Liver (tissue), 9 donors: ENCODE measurements around the gene ARHGAP12. TPM values are rescaled to one million over a fixed set of nuclear protein-coding genes. Genes with fewer than 3 reads are reported as not detected.

Experiments
- DNase-seq: peaks from one replicate; pipeline ENCODE4 v3.0.0-alpha.2; 2017; ENCODE audit warnings: low spot score
- H3K27ac ChIP-seq, 2 donors: one replicate each; pipeline ENCODE4 v1.7.0; 2013; ENCODE audit warnings: inconsistent platforms in 2 of 2, low read length in 2 of 2, control low read depth in 1 of 2, low read depth in 1 of 2, mild to moderate bottlenecking in 1 of 2
- H3K27me3 ChIP-seq, 4 donors: one replicate each; pipeline versions ENCODE4 v1.6.1 to v1.7.0; 2013; ENCODE audit warnings: low read length in 3 of 4, inconsistent platforms in 1 of 4, mild to moderate bottlenecking in 1 of 4, moderate library complexity in 1 of 4; ENCODE audit not compliant: control insufficient read depth in 4 of 4, insufficient read depth in 4 of 4
- H3K36me3 ChIP-seq, 4 donors: one replicate each; pipeline versions ENCODE4 v1.6.1 to v1.7.0; 2013; ENCODE audit warnings: low read length in 3 of 4, mild to moderate bottlenecking in 3 of 4, low read depth in 1 of 4, moderate library complexity in 1 of 4; ENCODE audit not compliant: control insufficient read depth in 4 of 4, insufficient read depth in 3 of 4
- H3K4me1 ChIP-seq, 4 donors: one replicate each; pipeline versions ENCODE4 v1.6.1 to v1.7.0; 2013; ENCODE audit warnings: low read length in 3 of 4, mild to moderate bottlenecking in 3 of 4, moderate library complexity in 1 of 4; ENCODE audit not compliant: control insufficient read depth in 4 of 4, insufficient read depth in 4 of 4
- H3K4me3 ChIP-seq, 3 donors: one replicate each; pipeline versions ENCODE4 v1.6.1 to v1.7.0; 2013; ENCODE audit warnings: low read length in 3 of 3, control low read depth in 1 of 3, low read depth in 1 of 3, mild to moderate bottlenecking in 1 of 3
- H3K9ac ChIP-seq, 2 donors: one replicate each; pipeline ENCODE4 v1.7.0; 2013; ENCODE audit warnings: low read length in 2 of 2, mild to moderate bottlenecking in 2 of 2, moderate library complexity in 2 of 2, control low read depth in 1 of 2, low read depth in 1 of 2
- H3K9me3 ChIP-seq, 4 donors: one replicate each; pipeline versions ENCODE4 v1.6.1 to v1.7.0; 2013; ENCODE audit warnings: low read length in 3 of 4; ENCODE audit not compliant: control insufficient read depth in 4 of 4
- CTCF ChIP-seq: fragments of 150-350 bp; IDR thresholded peaks from 2 replicates; pipeline ENCODE4 v1.5.1; 2017; ENCODE audit warnings: improper control_type of control experiment, low read depth, low read length; ENCODE audit not compliant: missing input control
- EGR1 ChIP-seq, 2 donors: IDR thresholded peaks; 2 replicates each; pipeline ENCODE4 v1.6.1; 2016 to 2018; ENCODE audit warnings: antibody characterized with exemption in 2 of 2, low read depth in 2 of 2
- FOXA2 ChIP-seq: IDR thresholded peaks from 2 replicates; pipeline ENCODE4 v1.6.1; 2016; ENCODE audit warnings: antibody characterized with exemption
- GABPA ChIP-seq, 2 donors: IDR thresholded peaks in 1 of 2; conservative IDR thresholded peaks in 1 of 2; 2 replicates each; pipeline ENCODE4 v1.6.1; 2016; ENCODE audit warnings: antibody characterized with exemption in 2 of 2, mild to moderate bottlenecking in 1 of 2, moderate library complexity in 1 of 2
- HNF4G ChIP-seq: IDR thresholded peaks from 2 replicates; pipeline ENCODE4 v1.6.1; 2016; ENCODE audit warnings: antibody characterized with exemption
- JUND ChIP-seq, 2 donors: IDR thresholded peaks; 2 replicates each; pipeline ENCODE4 v1.6.1; 2016; ENCODE audit warnings: antibody characterized with exemption in 2 of 2
- MAX ChIP-seq: IDR thresholded peaks from 2 replicates; pipeline ENCODE4 v1.6.1; 2016; ENCODE audit warnings: antibody characterized with exemption
- NR2F2 ChIP-seq: IDR thresholded peaks from 2 replicates; pipeline ENCODE4 v1.6.1; 2016; ENCODE audit warnings: antibody characterized with exemption
- RAD21 ChIP-seq, 2 donors: IDR thresholded peaks; 2 replicates each; pipeline ENCODE4 v1.6.1; 2016; ENCODE audit warnings: antibody characterized with exemption in 2 of 2, mild to moderate bottlenecking in 2 of 2
- REST ChIP-seq: IDR thresholded peaks from 2 replicates; pipeline ENCODE4 v1.6.1; 2016; ENCODE audit warnings: antibody characterized with exemption, mild to moderate bottlenecking
- SP1 ChIP-seq: IDR thresholded peaks from 2 replicates; pipeline ENCODE4 v1.6.1; 2018; ENCODE audit warnings: antibody characterized with exemption, mild to moderate bottlenecking
- TAF1 ChIP-seq: conservative IDR thresholded peaks from 2 replicates; pipeline ENCODE4 v1.6.1; 2016; ENCODE audit warnings: antibody characterized with exemption, mild to moderate bottlenecking
- YY1 ChIP-seq: IDR thresholded peaks from 2 replicates; pipeline ENCODE4 v1.6.1; 2016; ENCODE audit warnings: antibody characterized with exemption, mild to moderate bottlenecking
- ZBTB33 ChIP-seq: IDR thresholded peaks from 2 replicates; pipeline ENCODE4 v1.6.1; 2016; ENCODE audit warnings: antibody characterized with exemption
- WGBS: extraction: QIAGEN DNeasy Blood & Tissue Kit; methylation state at CpG from one replicate; pipeline ENCODE4 v1.1.7; 2013; 5-methylcytosine and 5-hydroxymethylcytosine counted together
- polyA plus RNA-seq, 2 donors: library from polyadenylated mRNA; stranded (reverse) in 1 of 2; unstranded in 1 of 2; fragments of 200-250 nt in 1 of 2; fragments of >200 nt in 1 of 2; fragmentation: Nextera tagmentation in 1 of 2; extraction: Ambion mirVana in 1 of 2; gene quantifications; one replicate each; pipeline versions ENCODE4 v1.2.1 to v1.2.3, GENCODE V29; 2013 to 2015
- total RNA-seq, 2 donors: library from RNA; depleted of rRNA; stranded (reverse); fragments of >200 nt; gene quantifications; one replicate each; pipeline ENCODE4 v1.2.3, GENCODE V29; 2014
- donor health status: healthy.
- donor health status: healthy.
- donor health status: healthy.
- donor health status: healthy.
- donor health status: healthy.

The ARHGAP12 gene
- total and polyA plus RNA-seq, 4 donors, result 7.0 to 29.1 (median 12.3) TPM

- no peak overlapping the region for H3K9ac ChIP-seq
- no peak overlapping the region for H3K4me3 ChIP-seq
- DNase-seq, result no peak
- no peak overlapping the region for H3K27ac ChIP-seq
- H3K9me3 ChIP-seq, result no peaks in the 10 kb centered on the region
- H3K27me3 ChIP-seq, result no peaks in the 10 kb centered on the region
- WGBS, result 91% methylated on average over 4 of the region's 4 CpGs
- TF ChIP-seq NR2F2 (no peak), HNF4G (no peak), TAF1 (no peak)
- H3K36me3 ChIP-seq, result peaks cover 0 to 6% (median 2%) of the 10 kb centered on the region in 4 donors
- no peaks in the 10 kb centered on the region for H3K4me1 ChIP-seq
Observed at GRCh38 chr10:31823358-31823757, 105.3 kb downstream of the ARHGAP12 start.

GRCh38 chr10:31822616-31823318 is 105.9 kb downstream of the ARHGAP12 start:
- no peak for DNase-seq
- H3K9me3 ChIP-seq, result no peaks in the 10 kb centered on the region
- H3K4me3 ChIP-seq, result no peak overlapping the region
- no peak overlapping the region for H3K9ac ChIP-seq
- H3K27me3 ChIP-seq, result no peaks in the 10 kb centered on the region
- H3K4me1 ChIP-seq, result no peaks in the 10 kb centered on the region
- H3K36me3 ChIP-seq, result peaks cover 0 to 6% (median 2%) of the 10 kb centered on the region in 4 donors
- H3K27ac ChIP-seq, result no peak overlapping the region
- WGBS, result 88% methylated on average over 8 of the region's 8 CpGs
- no peak for TF ChIP-seq SP1
- TF ChIP-seq FOXA2, result no peak
- no peak for TF ChIP-seq REST
- no peak for TF ChIP-seq ZBTB33
- TF ChIP-seq NR2F2, result no peak
- no peak for TF ChIP-seq JUND (IDR thresholded peaks at IDR 0.05)
- TF ChIP-seq YY1, result no peak
- TF ChIP-seq CTCF, result no peak
- no peak for TF ChIP-seq RAD21 (IDR thresholded peaks at IDR 0.05)
- TF ChIP-seq EGR1 (IDR thresholded peaks at IDR 0.05; ENCODE audit: low read depth in 2 of 2), result no peak
- no peak for TF ChIP-seq GABPA (IDR thresholded peaks at IDR 0.05 in 1 of 2, conservative IDR thresholded peaks at IDR 0.05 in 1 of 2)
- TF ChIP-seq TAF1, result no peak
- TF ChIP-seq MAX, result no peak
- TF ChIP-seq HNF4G, result no peak
